Glutamatergic neuron (in vitro differentiated cells): ENCODE results near the gene IP6K1. TPM values are rescaled to one million over a fixed set of nuclear protein-coding genes. Genes with fewer than 3 reads are reported as not detected.
"Not testable (repeated sequence)": the region's sequence is repeated elsewhere in the genome, so short reads cannot be mapped to it uniquely, and the experiment has no call there.

Source experiments
- DNase-seq: peaks from one replicate; pipeline ENCODE4 v3.0.0; 2022
- H3K27ac Mint-ChIP-seq: one replicate; pipeline ENCODE4 v1.8.0; 2020; ENCODE audit warnings: mild to moderate bottlenecking, mixed read lengths, inconsistent platforms; ENCODE audit not compliant: unreplicated experiment
- H3K27me3 Mint-ChIP-seq: one replicate; pipeline ENCODE4 v1.8.0; 2020; ENCODE audit warnings: mild to moderate bottlenecking, moderate library complexity, mixed read lengths, inconsistent platforms; ENCODE audit not compliant: unreplicated experiment
- H3K36me3 Mint-ChIP-seq: one replicate; pipeline ENCODE4 v1.8.0; 2020; ENCODE audit warnings: mild to moderate bottlenecking, mixed read lengths, inconsistent platforms; ENCODE audit not compliant: unreplicated experiment
- H3K4me1 Mint-ChIP-seq: one replicate; pipeline ENCODE4 v1.8.0; 2020; ENCODE audit warnings: mild to moderate bottlenecking, low read depth, mixed read lengths, inconsistent platforms; ENCODE audit not compliant: unreplicated experiment
- H3K4me3 Mint-ChIP-seq: one replicate; pipeline ENCODE4 v1.8.0; 2020; ENCODE audit warnings: mild to moderate bottlenecking, mixed read lengths, inconsistent platforms; ENCODE audit not compliant: unreplicated experiment
- H3K9me3 Mint-ChIP-seq: one replicate; pipeline ENCODE4 v1.8.0; 2020; ENCODE audit warnings: mild to moderate bottlenecking, moderate library complexity, mixed read lengths, inconsistent platforms; ENCODE audit not compliant: unreplicated experiment
- long read RNA-seq: library from polyadenylated mRNA; unstranded; transcript quantifications from one replicate; pipeline ENCODE4 v2.0.0, GENCODE V29; 2020; ENCODE audit not compliant: unreplicated experiment
- total RNA-seq: library from RNA; stranded (reverse); fragmentation: NEBNext Ultra II Directional; extraction: Animal tissue kit (Norgen Biotek cat#: 25700); gene quantifications from one replicate; pipeline ENCODE4 v1.2.1, GENCODE V29; 2021; ENCODE audit not compliant: unreplicated experiment
- TF ChIP-seq, protein P1 (sequence below): fragments of 200-600 bp; sonication (generic); IDR thresholded peaks from one replicate; pipeline ENCODE4 v1.5.0; 2021; ENCODE audit not compliant: partially characterized antibody, unreplicated experiment

Gene IP6K1
- 44.6 TPM for total RNA-seq
- long read RNA-seq, full-length matches to known transcripts, result 5 of 11 reads
- long read RNA-seq, partial matches to known transcripts, result 0 of 11 reads
- long read RNA-seq, other reads (novel, unspliced or antisense), result 6 of 11 reads

DNA sequence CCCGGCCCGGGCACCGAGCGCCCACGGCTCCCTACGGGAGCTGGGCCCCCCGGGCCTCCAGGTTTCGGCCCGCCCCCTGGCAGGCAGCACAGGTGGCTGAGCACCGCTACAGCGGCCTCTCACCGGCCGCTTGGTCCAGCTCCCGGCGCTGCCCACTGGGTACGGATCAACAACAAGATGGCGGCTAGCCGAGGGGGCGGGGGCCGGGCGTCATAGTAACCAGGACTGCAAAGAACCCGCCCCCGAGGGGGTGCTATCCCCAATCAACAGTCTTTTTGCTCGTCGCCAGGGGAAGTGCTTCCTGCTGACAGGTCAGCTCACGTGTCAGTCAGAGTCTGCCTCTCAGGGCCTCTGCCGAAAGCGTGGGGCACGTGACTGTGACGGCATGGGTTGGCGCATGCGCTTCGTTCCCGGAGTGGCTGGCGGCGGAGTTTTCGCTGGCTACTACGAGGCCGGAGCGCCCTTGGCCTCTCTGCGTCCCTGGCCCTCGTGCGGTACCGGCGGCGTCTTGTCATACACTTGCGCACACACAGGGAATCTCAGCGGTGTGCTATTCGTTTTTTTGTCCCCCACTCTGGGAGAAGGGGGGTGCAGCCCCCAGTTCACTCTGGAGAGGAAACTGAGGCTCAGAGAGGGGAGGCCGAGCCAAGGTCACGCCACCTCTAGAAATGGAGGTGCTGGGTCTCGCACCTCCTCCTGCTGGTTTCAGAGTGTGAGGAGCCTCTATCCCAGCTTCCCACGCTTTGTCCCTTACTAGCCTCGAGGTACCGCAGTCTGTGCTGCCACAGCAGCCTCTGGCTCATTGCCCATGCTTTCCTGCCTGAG, at the start of gene IP6K1:
IP6K1 (minus strand) TSS at position 186 of the 825 bp plus-strand sequence. CDS start 38,502 bp downstream, outside the sequence.
- peaks cover 11% of the 10 kb centered on the region for H3K4me1 Mint-ChIP-seq
- no peaks in the 10 kb centered on the region for H3K36me3 Mint-ChIP-seq
- peak within 1 kb of the TSS; percentile 88 for H3K4me3 Mint-ChIP-seq
- peak; percentile 100 for DNase-seq
- TF ChIP-seq, protein P1, sequence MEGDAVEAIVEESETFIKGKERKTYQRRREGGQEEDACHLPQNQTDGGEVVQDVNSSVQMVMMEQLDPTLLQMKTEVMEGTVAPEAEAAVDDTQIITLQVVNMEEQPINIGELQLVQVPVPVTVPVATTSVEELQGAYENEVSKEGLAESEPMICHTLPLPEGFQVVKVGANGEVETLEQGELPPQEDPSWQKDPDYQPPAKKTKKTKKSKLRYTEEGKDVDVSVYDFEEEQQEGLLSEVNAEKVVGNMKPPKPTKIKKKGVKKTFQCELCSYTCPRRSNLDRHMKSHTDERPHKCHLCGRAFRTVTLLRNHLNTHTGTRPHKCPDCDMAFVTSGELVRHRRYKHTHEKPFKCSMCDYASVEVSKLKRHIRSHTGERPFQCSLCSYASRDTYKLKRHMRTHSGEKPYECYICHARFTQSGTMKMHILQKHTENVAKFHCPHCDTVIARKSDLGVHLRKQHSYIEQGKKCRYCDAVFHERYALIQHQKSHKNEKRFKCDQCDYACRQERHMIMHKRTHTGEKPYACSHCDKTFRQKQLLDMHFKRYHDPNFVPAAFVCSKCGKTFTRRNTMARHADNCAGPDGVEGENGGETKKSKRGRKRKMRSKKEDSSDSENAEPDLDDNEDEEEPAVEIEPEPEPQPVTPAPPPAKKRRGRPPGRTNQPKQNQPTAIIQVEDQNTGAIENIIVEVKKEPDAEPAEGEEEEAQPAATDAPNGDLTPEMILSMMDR, result no peak
- peaks cover 10% of the 10 kb centered on the region for H3K27me3 Mint-ChIP-seq
- peak within 1 kb of the TSS; percentile 88 for H3K27ac Mint-ChIP-seq
- peaks cover 6% of the 10 kb centered on the region for H3K9me3 Mint-ChIP-seq

DNA sequence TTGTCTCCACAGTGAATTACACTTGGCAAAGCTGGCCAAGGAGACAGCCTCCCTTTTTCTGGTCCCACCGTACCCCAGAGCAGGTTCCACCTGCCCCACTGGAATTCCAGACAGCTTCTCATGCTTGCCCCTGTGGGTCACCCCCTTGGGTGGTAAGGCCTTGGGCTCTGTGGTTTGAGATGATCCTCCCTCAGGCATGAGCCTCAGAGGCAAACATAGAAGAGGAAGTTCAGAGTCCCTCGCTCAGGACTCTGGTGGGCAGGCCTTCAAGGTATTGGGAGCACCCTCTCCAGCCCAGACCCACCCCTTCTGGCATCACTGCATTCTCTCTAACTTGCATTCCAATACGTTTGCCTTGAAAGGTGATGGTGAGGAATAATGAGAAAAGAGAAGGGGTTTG, 45.0 kb upstream of the IP6K1 start:
- peaks cover 5% of the 10 kb centered on the region for H3K36me3 Mint-ChIP-seq
- H3K27me3 Mint-ChIP-seq, result no peaks in the 10 kb centered on the region
- no peaks in the 10 kb centered on the region for H3K4me1 Mint-ChIP-seq

DNA sequence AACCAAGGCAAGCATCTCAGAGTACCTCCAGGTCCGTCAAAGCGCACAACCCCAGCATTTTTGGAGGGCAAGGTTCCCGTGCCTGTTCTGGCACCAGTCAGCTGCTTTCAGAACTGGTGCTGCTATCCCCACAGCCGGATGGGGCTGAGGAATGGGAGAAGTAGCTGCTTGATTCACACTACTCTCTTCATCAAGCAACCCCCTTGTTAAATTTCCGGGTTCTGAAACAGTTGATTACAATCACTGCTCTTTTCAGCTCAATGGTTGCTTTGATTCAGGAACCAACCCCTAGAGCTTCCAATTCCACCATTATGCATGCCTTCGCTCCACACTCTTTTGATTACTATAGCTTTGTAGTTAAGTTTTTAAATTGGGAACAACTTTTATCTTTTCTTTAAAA, 39.7 kb upstream of the IP6K1 start:
- H3K4me3 Mint-ChIP-seq, result no peak overlapping the region
- peaks cover 5% of the 10 kb centered on the region for H3K36me3 Mint-ChIP-seq
- no peaks in the 10 kb centered on the region for H3K9me3 Mint-ChIP-seq
- H3K27ac Mint-ChIP-seq, result no peak overlapping the region
- TF ChIP-seq, protein P1, result no peak
- no peaks in the 10 kb centered on the region for H3K4me1 Mint-ChIP-seq
- no peak for DNase-seq
- no peaks in the 10 kb centered on the region for H3K27me3 Mint-ChIP-seq

More for the DNA sequence above, 45.0 kb upstream of the IP6K1 start:
- Mint-ChIP-seq H3K9me3 (peaks cover 2% of the 10 kb centered on the region), H3K4me3 (no peak overlapping the region), H3K27ac (no peak overlapping the region)
- no peak for DNase-seq
- TF ChIP-seq, protein P1, result no peak

DNA sequence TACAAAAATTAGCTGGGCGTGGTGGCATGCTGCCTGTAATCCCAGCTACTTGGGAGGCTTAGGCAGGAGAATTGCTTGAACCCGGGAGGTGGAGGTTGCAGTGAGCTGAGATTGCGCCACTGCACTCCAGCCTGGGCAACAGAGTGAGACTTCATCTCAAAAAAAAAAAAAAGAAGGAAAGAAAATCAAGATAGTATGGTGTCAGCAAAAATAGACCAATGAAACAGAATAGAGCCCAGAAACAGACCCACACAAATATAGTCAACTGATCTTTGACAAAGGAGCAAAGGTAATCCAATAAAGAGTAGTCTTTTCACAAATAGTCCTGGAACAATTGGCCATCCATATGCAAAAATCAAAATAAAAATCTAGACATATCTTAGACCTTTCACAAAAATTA, 36.8 kb upstream of the IP6K1 start:
- H3K9me3 Mint-ChIP-seq, H3K27ac Mint-ChIP-seq, DNase-seq, H3K27me3 Mint-ChIP-seq, H3K36me3 Mint-ChIP-seq, H3K4me1 Mint-ChIP-seq, H3K4me3 Mint-ChIP-seq: not testable (repeated sequence)

DNA sequence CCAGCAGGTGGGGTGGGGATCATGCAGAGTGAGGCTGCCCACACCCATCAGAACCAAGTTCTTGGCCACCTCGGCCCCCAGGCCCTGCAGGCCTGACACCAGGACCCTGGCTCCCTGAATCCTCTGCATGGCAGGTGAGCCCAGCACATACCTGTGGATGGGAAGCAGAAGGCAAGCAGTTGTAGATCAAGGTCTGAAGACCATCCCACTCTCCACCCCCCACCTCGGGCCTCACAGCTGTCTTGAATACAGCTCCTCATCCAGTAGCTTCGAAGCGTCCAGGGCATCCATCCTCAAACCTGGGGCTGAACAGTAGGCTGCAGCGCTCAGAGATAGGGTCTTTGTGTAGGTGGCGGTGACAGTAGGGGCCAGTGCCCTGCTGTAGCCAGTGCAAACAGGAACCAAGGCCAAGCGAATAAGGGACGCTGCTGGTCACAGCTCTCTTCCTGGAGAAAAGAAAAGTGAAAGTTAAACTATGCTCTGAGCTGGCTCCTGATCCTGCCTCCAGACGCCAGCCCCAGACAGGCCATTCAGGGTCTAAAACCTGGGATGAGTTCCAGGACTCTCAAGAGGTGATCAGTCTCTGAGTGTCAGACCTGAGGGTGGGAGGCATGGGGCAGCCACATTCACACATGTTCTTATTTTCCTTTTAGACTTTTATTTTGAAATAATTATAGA, 27.3 kb upstream of the IP6K1 start, which contains the start of gene UBA7:
UBA7 (minus strand) TSS at position 457 of the 678 bp plus-strand sequence; CDS start at position 291, 166 bp downstream.
- no peak within 1 kb of the TSS for H3K4me3 Mint-ChIP-seq
- TF ChIP-seq, protein P1, result no peak
- no peaks in the 10 kb centered on the region for H3K36me3 Mint-ChIP-seq
- H3K9me3 Mint-ChIP-seq, result peaks cover 3% of the 10 kb centered on the region
- DNase-seq, result no peak
- peaks cover 8% of the 10 kb centered on the region for H3K27me3 Mint-ChIP-seq
- no peaks in the 10 kb centered on the region for H3K4me1 Mint-ChIP-seq
- no peak within 1 kb of the TSS for H3K27ac Mint-ChIP-seq
